GM23338 (cell line): ENCODE measurements around the gene CTDP1. TPM values are rescaled to one million over a fixed set of nuclear protein-coding genes. Genes with fewer than 3 reads are reported as not detected.

Experiments used
- ATAC-seq: fragments of 200-7000 bp; cut with Tn5 transposase; 3 replicates; pipeline ENCODE4 v1.9.1; 2020
- DNase-seq: peaks from one replicate; pipeline ENCODE4 v3.0.0-alpha.2; 2015; ENCODE audit warnings: low spot score
- H2AFZ ChIP-seq: fragments of 200-600 bp; sonication (generic); 2 replicates; pipeline ENCODE4 v1.8.0; 2016; ENCODE audit warnings: antibody characterized with exemption, mild to moderate bottlenecking, moderate library complexity
- H3F3A ChIP-seq: fragments of 200-600 bp; sonication (generic); replicated peaks from 2 replicates; pipeline ENCODE4 v1.8.0; 2017; ENCODE audit warnings: antibody characterized with exemption, mixed run types, low read depth
- H3K27ac ChIP-seq: fragments of 200-600 bp; sonication (generic); 2 replicates; pipeline ENCODE4 v1.6.1; 2016; ENCODE audit warnings: low read depth
- H3K27me3 ChIP-seq: fragments of 200-600 bp; sonication (generic); 2 replicates; pipeline ENCODE4 v1.8.0; 2016; ENCODE audit warnings: mild to moderate bottlenecking, mixed run types, moderate library complexity; ENCODE audit not compliant: insufficient read depth
- H3K36me3 ChIP-seq: fragments of 200-600 bp; sonication (generic); 2 replicates; pipeline ENCODE4 v1.8.0; 2016; ENCODE audit warnings: mild to moderate bottlenecking; ENCODE audit not compliant: insufficient read depth
- H3K4me1 ChIP-seq: fragments of 200-600 bp; sonication (generic); 2 replicates; pipeline ENCODE4 v1.8.0; 2016; ENCODE audit warnings: mild to moderate bottlenecking, moderate library complexity; ENCODE audit not compliant: insufficient read depth
- H3K4me2 ChIP-seq: fragments of 200-600 bp; sonication (generic); 2 replicates; pipeline ENCODE4 v1.7.1; 2017; ENCODE audit warnings: mixed run types
- H3K4me3 ChIP-seq: fragments of 200-600 bp; sonication (generic); 2 replicates; pipeline ENCODE4 v1.6.1; 2016; ENCODE audit warnings: mixed run types
- H3K79me2 ChIP-seq: fragments of 200-600 bp; sonication (generic); replicated peaks from 2 replicates; pipeline ENCODE4 v1.8.0; 2017; ENCODE audit warnings: mild to moderate bottlenecking; ENCODE audit not compliant: insufficient read depth
- H3K9me2 ChIP-seq: fragments of 200-600 bp; sonication (generic); 2 replicates; pipeline ENCODE4 v1.8.0; 2017; ENCODE audit not compliant: insufficient read depth
- H4K20me1 ChIP-seq: fragments of 200-600 bp; sonication (generic); replicated peaks from 2 replicates; pipeline ENCODE4 v1.8.0; 2017; ENCODE audit warnings: mild to moderate bottlenecking; ENCODE audit not compliant: insufficient read depth
- H3K27ac Mint-ChIP-seq: 2 replicates; pipeline ENCODE4 v1.8.0; 2020; ENCODE audit warnings: inconsistent platforms, mild to moderate bottlenecking, moderate library complexity, mixed read lengths
- H3K27me3 Mint-ChIP-seq: 3 replicates; pipeline ENCODE4 v1.8.0; 2022; ENCODE audit warnings: low read depth, mild to moderate bottlenecking, moderate library complexity, mixed read lengths, inconsistent platforms; ENCODE audit not compliant: insufficient read depth, poor library complexity
- H3K36me3 Mint-ChIP-seq: 3 replicates; pipeline ENCODE4 v1.8.0; 2021; ENCODE audit warnings: low read depth, mild to moderate bottlenecking, inconsistent platforms, moderate library complexity, mixed read lengths
- H3K4me1 Mint-ChIP-seq: 3 replicates; pipeline ENCODE4 v1.8.0; 2020; ENCODE audit warnings: mild to moderate bottlenecking, inconsistent platforms, mixed read lengths
- H3K4me3 Mint-ChIP-seq: 3 replicates; pipeline ENCODE4 v1.8.0; 2021; ENCODE audit warnings: moderate library complexity, mild to moderate bottlenecking, inconsistent platforms, mixed read lengths
- H3K9me3 Mint-ChIP-seq: 3 replicates; pipeline ENCODE4 v1.8.0; 2020; ENCODE audit warnings: moderate library complexity, mild to moderate bottlenecking, inconsistent platforms, mixed read lengths
- CREB1 ChIP-seq: fragments of 250-450 bp; sonication (Bioruptor Pico); IDR thresholded peaks from 2 replicates; pipeline ENCODE4 v1.5.0; 2020; ENCODE audit warnings: low read depth, mild to moderate bottlenecking, moderate library complexity
- CTCF ChIP-seq, 2 experiments: fragments of 200-600 bp in 1 of 2; sonication (generic) in 1 of 2; conservative IDR thresholded peaks; 2 replicates each; pipeline versions ENCODE4 v1.5.1 to v1.6.1; 2016 to 2017; ENCODE audit warnings: antibody characterized with exemption in 2 of 2, low read depth in 2 of 2, mild to moderate bottlenecking in 2 of 2, moderate library complexity in 1 of 2
- EZH2 ChIP-seq: fragments of 200-600 bp; sonication (generic); IDR thresholded peaks from one replicate; pipeline ENCODE4 v1.8.0; 2017; ENCODE audit warnings: antibody characterized with exemption, mild to moderate bottlenecking, low read depth; ENCODE audit not compliant: unreplicated experiment
- EZH2phosphoT487 ChIP-seq: fragments of 200-600 bp; sonication (generic); IDR thresholded peaks from one replicate; pipeline ENCODE4 v1.8.1; 2018; ENCODE audit warnings: antibody characterized with exemption; ENCODE audit not compliant: unreplicated experiment
- JUNB ChIP-seq: IDR thresholded peaks from one replicate; pipeline ENCODE4 v1.6.1; 2016; ENCODE audit warnings: antibody characterized with exemption; ENCODE audit not compliant: unreplicated experiment
- NANOG ChIP-seq: IDR thresholded peaks from 2 replicates; pipeline ENCODE4 v1.6.1; 2016; ENCODE audit warnings: antibody characterized with exemption, borderline replicate concordance
- POLR2AphosphoS5 ChIP-seq: IDR thresholded peaks from 2 replicates; pipeline ENCODE4 v1.6.1; 2016; ENCODE audit warnings: antibody characterized with exemption, low read depth
- REST ChIP-seq: IDR thresholded peaks from one replicate; pipeline ENCODE4 v1.6.1; 2018; ENCODE audit warnings: antibody characterized with exemption; ENCODE audit not compliant: unreplicated experiment
- STAT1 ChIP-seq: IDR thresholded peaks from one replicate; pipeline ENCODE4 v1.6.1; 2016; ENCODE audit warnings: antibody characterized with exemption; ENCODE audit not compliant: unreplicated experiment
- ZNF114 ChIP-seq: fragments of 250-450 bp; sonication (Bioruptor Pico); IDR thresholded peaks from 2 replicates; pipeline ENCODE4 v1.5.0; 2020; ENCODE audit warnings: mild to moderate bottlenecking, moderate library complexity
- ZNF331 ChIP-seq: fragments of 250-450 bp; sonication (Bioruptor Pico); IDR thresholded peaks from 2 replicates; pipeline ENCODE4 v1.5.0; 2020; ENCODE audit warnings: low read depth, mild to moderate bottlenecking, moderate library complexity
- polyA plus RNA-seq: library from polyadenylated mRNA; unstranded; fragments of >200 nt; fragmentation: Nextera tagmentation; extraction: Ambion mirVana; gene quantifications from 2 replicates; pipeline ENCODE4 v1.2.1, GENCODE V29; 2016
- total RNA-seq: library from RNA; depleted of rRNA; stranded (reverse); fragments of >200 nt; shearing (Covaris generic); gene quantifications from 2 replicates; pipeline ENCODE4 v1.2.3, GENCODE V29; 2014
- TF ChIP-seq, protein P1 (sequence below): fragments of 250-450 bp; sonication (Bioruptor Pico); IDR thresholded peaks from 2 replicates; pipeline ENCODE4 v1.5.0; 2020; ENCODE audit warnings: mild to moderate bottlenecking, moderate library complexity
- TF ChIP-seq, protein P2 (sequence below): IDR thresholded peaks from 2 replicates; pipeline ENCODE4 v1.6.1; 2016; ENCODE audit warnings: antibody characterized with exemption

Gene CTDP1
- total and polyA plus RNA-seq, 2 experiments from 2014 or later = 9.4 to 51.6 TPM

- Mint-ChIP-seq H3K4me3 (0 out of 3 replicates have a peak overlapping the region, but pooled peaks have one; percentile 11), H3K9me3 (peaks cover 22% of the 10 kb centered on the region), H3K27me3 (peaks cover 15% of the 10 kb centered on the region), H3K4me1 (peaks cover 5% of the 10 kb centered on the region; the same call in 1 of the 3 replicates), H3K36me3 (peaks cover 8% of the 10 kb centered on the region; the same call in 2 of the 3 replicates), H3K27ac (no peak overlapping the region)
- ATAC-seq (peak; percentile 71), DNase-seq (peak; percentile 56)
- Histone ChIP-seq H3F3A (no peaks in the 10 kb centered on the region), H3K4me3 (peak overlapping the region; percentile 50), H3K4me1 (no peaks in the 10 kb centered on the region), H2AFZ (peak overlapping the region; percentile 97; the same call in 1 of the 2 replicates), H3K27ac (no peak overlapping the region), H3K9me2 (no peaks in the 10 kb centered on the region), H3K4me2 (peak overlapping the region; percentile 75), H4K20me1 (no peaks in the 10 kb centered on the region; the same call in 1 of the 2 replicates), H3K79me2 (no peaks in the 10 kb centered on the region), H3K27me3 (0 out of 2 replicates have a peak, but pooled peaks cover 5% of the 10 kb centered on the region), H3K36me3 (no peaks in the 10 kb centered on the region)
- no peak for TF ChIP-seq JUNB
- no peak for TF ChIP-seq EZH2phosphoT487
- no peak for TF ChIP-seq CTCF (conservative IDR thresholded peaks at IDR 0.05; ENCODE audit: low read depth in 2 of 2)
- TF ChIP-seq, protein P1, sequence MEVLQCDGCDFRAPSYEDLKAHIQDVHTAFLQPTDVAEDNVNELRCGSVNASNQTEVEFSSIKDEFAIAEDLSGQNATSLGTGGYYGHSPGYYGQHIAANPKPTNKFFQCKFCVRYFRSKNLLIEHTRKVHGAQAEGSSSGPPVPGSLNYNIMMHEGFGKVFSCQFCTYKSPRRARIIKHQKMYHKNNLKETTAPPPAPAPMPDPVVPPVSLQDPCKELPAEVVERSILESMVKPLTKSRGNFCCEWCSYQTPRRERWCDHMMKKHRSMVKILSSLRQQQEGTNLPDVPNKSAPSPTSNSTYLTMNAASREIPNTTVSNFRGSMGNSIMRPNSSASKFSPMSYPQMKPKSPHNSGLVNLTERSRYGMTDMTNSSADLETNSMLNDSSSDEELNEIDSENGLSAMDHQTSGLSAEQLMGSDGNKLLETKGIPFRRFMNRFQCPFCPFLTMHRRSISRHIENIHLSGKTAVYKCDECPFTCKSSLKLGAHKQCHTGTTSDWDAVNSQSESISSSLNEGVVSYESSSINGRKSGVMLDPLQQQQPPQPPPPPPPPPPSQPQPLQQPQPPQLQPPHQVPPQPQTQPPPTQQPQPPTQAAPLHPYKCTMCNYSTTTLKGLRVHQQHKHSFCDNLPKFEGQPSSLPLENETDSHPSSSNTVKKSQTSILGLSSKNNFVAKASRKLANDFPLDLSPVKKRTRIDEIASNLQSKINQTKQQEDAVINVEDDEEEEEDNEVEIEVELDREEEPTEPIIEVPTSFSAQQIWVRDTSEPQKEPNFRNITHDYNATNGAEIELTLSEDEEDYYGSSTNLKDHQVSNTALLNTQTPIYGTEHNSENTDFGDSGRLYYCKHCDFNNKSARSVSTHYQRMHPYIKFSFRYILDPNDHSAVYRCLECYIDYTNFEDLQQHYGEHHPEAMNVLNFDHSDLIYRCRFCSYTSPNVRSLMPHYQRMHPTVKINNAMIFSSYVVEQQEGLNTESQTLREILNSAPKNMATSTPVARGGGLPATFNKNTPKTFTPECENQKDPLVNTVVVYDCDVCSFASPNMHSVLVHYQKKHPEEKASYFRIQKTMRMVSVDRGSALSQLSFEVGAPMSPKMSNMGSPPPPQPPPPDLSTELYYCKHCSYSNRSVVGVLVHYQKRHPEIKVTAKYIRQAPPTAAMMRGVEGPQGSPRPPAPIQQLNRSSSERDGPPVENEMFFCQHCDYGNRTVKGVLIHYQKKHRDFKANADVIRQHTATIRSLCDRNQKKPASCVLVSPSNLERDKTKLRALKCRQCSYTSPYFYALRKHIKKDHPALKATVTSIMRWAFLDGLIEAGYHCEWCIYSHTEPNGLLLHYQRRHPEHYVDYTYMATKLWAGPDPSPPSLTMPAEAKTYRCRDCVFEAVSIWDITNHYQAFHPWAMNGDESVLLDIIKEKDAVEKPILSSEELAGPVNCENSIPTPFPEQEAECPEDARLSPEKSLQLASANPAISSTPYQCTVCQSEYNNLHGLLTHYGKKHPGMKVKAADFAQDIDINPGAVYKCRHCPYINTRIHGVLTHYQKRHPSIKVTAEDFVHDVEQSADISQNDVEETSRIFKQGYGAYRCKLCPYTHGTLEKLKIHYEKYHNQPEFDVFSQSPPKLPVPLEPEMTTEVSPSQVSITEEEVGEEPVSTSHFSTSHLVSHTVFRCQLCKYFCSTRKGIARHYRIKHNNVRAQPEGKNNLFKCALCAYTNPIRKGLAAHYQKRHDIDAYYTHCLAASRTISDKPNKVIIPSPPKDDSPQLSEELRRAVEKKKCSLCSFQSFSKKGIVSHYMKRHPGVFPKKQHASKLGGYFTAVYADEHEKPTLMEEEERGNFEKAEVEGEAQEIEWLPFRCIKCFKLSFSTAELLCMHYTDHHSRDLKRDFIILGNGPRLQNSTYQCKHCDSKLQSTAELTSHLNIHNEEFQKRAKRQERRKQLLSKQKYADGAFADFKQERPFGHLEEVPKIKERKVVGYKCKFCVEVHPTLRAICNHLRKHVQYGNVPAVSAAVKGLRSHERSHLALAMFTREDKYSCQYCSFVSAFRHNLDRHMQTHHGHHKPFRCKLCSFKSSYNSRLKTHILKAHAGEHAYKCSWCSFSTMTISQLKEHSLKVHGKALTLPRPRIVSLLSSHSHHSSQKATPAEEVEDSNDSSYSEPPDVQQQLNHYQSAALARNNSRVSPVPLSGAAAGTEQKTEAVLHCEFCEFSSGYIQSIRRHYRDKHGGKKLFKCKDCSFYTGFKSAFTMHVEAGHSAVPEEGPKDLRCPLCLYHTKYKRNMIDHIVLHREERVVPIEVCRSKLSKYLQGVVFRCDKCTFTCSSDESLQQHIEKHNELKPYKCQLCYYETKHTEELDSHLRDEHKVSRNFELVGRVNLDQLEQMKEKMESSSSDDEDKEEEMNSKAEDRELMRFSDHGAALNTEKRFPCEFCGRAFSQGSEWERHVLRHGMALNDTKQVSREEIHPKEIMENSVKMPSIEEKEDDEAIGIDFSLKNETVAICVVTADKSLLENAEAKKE (CRISPR knock-in tag) = no peak
- no peak for TF ChIP-seq STAT1
- no peak for TF ChIP-seq ZNF331 (CRISPR knock-in tag)
- TF ChIP-seq ZNF114 (CRISPR knock-in tag) = no peak
- TF ChIP-seq CREB1 (CRISPR knock-in tag) = no peak
- TF ChIP-seq, protein P2, sequence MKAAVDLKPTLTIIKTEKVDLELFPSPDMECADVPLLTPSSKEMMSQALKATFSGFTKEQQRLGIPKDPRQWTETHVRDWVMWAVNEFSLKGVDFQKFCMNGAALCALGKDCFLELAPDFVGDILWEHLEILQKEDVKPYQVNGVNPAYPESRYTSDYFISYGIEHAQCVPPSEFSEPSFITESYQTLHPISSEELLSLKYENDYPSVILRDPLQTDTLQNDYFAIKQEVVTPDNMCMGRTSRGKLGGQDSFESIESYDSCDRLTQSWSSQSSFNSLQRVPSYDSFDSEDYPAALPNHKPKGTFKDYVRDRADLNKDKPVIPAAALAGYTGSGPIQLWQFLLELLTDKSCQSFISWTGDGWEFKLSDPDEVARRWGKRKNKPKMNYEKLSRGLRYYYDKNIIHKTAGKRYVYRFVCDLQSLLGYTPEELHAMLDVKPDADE = no peak
- TF ChIP-seq NANOG = no peak
- TF ChIP-seq REST = no peak
- no peak for TF ChIP-seq POLR2AphosphoS5
- no peak for TF ChIP-seq EZH2
These were observed 41.4 kb upstream of the CTDP1 start for GRCh38 chr18:79637921-79638909.
